TTC549 (cell line): ENCODE results near the gene PEX11G.

ENCODE experiments used
- FAIRE-seq: peaks from 2 replicates; lab custom pipeline; 2012; peaks lifted over from hg19 to GRCh38; lab: Jason Lieb, UNC

Gene PEX11G

DNA sequence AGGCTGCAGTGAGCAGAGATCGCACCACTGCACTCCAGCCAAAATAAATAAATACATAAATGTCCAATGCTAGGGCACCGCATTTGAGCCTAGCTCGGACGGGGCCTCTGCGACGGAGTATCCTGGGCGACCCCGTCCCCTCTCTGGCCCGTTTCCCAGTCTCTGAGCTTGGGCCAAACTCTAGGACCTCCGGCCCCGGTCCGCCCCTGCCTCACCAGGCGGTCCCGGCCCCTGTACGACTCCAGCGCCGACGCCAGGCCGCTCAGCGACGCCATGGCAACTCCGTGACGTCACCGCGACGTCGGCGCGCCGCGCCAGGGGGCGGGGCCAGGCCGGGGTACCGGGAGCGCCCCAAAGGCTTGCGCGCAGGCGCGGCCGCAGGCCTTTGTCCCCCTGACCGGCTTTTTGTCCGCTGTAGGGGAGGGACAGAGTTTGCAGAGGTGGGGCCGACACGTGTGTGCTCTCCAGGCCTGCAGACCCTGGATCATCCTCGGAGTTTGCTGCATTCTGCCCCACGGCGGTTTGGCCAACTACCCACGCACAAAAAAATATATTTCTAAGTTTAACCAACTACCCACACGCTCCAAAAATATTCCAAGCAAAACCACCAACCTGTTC, at the start of gene PEX11G:
TSS of gene PEX11G (minus strand) at position 300 of the 618 bp plus-strand sequence. CDS start at position 275, 25 bp downstream.
- FAIRE-seq, result no peak

DNA sequence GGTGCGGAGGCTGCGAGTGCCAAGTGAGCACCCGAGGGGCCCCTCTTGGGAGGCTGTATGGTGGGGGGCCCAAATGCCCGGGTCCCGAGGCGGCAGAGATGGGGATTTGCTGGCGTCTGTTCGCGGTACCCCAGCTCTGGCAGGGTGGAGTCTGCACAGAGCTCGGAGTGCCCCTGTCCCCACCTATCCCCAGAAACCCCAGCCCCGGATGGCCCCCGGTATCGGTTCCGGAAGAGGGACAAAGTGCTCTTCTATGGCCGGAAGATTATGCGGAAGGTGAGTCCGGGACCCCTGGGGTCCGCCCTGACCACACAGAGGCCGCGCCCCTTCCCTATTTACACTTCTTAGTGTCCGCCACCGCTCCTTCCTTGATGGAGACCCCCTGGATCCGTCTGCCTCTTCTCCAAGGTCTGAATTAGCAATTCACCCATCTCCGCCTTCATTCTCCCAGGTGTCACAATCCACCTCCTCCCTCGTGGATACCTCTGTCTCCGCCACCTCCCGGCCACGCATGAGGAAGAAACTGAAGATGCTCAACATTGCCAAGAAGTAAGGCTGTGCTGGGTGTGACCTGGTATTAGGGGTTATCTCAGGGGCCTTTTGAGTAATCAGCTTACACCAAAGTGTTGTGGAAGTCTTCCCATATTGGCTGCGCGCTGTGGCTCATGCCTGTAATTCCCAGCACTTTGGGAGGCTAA, 47.3 kb upstream of the PEX11G start:
- FAIRE-seq, result no peak

DNA sequence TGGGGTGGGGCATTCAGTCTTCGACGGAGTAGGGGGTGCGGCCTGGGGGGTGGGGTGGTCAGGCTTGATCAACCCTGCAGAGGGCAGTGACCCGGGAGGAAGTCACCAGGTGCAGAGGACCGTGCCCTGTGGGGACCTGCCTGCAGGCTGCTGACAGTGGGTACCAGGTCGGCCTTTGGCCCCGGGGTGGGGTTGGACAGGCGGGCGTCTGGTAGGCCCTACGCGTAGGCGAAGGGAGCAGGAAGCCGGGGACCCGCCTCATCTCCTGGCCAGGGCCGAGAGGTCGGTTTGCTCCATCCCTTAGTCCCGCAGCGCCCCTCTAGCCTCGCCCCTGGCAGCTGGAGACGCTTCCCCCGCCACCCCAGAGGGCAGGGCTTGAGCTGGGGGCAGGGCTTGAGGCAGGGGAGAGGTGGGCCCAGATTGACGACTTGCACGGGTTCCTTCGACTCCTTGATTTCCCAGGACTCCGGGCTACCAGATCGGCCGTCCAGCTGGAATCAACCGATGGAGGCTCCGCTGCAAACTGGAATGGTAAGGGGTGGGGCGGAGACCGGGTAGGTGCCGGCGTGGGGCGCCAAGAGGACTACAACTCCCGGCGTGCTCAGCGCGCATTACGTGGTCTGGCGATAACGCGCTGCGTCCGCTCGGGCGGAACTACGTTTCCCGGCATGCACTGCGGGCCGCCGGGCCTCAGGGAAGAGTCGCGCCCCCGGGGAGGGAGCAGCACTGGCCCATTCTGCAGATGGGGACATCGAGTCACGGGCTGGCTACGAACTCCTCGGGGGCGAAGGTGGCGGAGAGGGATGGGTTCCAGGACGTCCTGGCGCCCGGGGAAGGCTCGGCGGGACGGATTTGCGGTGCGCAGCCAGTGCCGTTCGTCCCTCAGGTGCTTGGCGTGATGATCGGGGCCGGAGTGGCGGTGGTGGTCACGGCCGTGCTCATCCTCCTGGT, 46.5 kb upstream of the PEX11G start, which contains the start of gene PNPLA6:
TSS of gene PNPLA6 (plus strand) at position 671 of the 951 bp plus-strand sequence. CDS start at position 743, 72 bp downstream.
- peak; percentile 71 for FAIRE-seq

DNA sequence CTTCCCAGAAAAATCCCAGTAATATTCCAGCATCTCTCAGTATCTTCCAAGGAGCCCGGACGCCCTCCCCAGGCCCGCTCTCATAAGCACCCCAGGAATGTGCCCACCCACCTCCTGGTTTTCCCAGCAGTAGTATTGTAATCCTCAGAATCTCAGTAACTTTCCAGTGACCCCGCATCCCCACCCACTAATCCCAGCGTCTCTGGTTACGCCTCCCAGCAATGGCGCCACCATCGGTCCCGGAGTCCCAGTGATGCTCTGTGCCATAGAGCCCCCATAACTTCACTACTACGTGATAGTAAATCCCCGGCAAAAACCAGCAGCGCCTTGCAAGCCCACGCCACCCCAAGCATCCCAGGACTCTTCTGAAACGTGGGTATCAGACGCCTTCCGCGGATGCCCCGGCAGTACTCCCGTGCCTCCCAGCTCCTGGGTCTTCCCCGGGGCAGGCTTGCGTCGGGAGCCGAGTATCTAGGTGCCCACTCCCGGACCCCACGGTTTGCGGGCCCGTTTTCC, 45.8 kb upstream of the PEX11G start:
- FAIRE-seq, result no peak

DNA sequence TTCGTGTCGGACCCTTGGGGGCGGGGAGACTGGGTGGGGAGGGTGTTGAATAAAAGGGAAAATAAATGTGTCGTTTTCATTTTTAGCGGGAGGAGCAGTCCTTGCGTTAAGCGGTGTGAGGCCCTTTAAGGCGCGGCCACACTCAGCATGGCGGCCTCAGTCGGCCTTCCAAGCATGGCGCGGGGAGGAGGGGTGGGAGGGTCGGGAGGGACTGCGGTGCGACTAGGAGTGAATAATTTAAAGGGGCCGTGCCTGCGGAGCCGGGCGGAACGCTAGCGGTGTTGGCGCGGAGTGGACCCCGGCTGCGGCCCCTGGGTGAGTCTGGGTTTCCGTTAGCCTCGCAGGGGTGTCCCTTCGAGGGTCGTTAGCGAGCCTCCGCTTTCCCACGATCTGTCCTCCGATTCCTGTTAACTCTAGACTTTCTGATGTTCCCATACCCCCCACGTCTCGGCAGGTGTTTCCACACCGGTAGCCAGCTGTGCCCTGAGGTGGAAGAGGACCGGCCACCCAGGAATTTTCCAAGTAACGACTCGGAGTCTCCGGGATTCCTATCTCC, 45.2 kb upstream of the PEX11G start:
- FAIRE-seq, result no peak

DNA sequence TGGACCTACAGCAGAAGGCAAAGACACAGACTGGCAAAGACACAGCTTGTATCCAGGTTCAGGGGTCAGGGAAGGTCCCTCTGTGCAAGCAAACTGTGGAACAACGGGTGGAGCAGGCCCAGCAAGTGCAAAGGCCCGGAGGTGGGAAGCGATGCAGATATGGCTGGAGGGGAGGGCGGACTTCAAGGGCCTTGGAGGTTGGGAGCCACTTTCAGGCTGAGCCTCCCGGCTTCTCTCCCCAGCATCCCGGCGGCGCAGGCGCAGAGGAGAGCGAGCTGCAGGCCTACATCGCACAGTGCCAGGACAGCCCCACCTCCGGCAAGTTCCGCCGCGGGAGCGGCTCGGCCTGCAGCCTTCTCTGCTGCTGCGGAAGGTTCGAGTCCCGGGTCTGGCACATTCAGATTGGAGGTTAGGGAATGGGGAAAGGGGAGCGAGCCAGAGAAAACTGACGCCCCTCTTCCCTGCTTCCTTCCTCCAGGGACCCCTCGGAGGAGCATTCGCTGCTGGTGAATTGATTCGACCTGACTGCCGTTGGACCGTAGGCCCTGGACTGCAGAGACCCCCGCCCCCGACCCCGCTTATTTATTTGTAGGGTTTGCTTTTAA, 44.5 kb upstream of the PEX11G start:
- FAIRE-seq, result no peak

DNA sequence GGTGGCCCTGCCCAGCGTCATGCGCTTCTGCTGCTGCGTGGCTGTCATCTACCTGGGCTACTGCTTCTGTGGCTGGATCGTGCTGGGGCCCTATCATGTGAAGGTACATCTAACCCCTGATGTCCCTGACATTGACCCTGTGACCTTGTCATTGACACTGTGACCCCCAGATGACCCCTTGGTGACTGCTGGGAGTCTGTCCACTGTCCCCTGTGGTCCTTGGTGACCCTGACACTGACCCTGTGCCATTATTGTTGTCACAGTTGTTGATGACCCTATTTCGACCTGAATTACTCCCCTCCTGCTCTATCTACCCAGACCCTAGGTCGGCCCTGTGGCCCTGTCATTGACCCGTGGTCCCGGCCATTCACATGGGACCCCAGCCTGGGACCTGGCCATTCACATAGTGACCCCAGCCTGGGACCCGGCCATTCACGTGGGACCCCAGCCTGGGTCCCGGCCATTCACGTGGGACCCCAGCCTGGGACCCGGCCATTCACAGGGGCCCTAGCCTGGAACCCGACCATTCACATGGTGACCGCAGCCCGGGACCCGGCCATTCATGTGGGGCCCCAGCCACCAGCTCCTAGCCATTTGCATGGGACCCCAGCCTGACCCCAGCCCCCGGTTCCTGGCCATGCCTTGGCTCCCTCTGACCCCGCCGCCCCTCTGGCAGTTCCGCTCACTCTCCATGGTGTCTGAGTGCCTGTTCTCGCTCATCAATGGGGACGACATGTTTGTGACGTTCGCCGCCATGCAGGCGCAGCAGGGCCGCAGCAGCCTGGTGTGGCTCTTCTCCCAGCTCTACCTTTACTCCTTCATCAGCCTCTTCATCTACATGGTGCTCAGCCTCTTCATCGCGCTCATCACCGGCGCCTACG, 41.0 kb upstream of the PEX11G start:
- no peak for FAIRE-seq

DNA sequence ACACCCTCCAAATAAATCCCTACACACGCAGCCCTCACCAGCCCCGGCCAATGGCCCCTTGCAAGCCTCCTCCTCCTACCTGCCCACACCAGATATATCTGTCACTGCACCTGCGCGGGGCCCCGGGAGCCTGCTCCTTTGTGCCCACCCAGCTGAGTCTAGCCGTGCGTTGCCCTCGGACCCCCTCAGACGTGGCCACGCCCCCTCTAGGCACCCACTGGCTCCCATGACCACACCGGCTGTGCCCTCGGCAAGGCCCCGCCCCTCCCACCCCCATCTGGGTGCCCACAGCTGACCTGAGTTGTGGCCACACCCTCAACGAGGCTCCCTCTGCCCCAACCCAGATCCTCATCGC, 40.4 kb upstream of the PEX11G start:
- no peak for FAIRE-seq

DNA sequence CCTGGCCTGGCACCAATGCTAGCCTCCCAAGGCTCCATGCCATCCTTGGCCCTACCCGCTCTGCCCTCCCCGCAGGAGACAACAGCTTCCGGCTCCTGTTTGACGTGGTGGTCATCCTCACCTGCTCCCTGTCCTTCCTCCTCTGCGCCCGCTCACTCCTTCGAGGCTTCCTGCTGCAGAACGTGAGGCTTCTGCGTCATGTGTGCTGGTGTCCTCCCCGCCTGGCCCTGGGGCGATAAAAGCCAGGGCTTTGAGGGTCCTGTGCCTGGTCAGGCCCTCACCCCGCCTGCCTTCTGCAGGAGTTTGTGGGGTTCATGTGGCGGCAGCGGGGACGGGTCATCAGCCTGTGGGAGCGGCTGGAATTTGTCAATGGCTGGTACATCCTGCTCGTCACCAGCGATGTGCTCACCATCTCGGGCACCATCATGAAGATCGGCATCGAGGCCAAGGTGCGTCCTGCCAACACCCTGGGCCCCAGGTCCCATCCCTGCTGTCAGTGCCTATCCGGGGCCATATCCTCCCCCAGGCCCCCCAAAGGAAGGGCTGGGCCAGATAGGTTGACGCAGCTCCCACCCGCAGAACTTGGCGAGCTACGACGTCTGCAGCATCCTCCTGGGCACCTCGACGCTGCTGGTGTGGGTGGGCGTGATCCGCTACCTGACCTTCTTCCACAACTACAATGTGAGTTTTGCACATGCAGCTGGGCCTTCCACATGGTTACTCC, 39.8 kb upstream of the PEX11G start:
- FAIRE-seq, result no peak

DNA sequence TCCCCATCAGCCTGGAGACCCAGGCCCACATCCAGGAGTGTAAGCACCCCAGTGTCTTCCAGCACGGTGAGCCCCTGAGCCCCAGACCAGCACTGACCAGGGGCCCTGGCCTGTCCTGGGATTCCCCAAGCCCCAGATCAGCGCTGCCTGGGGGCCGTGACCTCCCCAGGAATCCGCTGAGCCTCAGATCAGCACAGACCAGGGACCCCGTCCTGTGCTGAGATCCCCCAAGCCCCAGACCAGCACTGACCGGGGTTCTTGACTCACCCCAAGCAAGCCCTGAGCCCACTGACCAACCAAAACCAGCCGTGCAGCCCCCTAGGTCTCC, 39.3 kb upstream of the PEX11G start:
- FAIRE-seq, result no peak

DNA sequence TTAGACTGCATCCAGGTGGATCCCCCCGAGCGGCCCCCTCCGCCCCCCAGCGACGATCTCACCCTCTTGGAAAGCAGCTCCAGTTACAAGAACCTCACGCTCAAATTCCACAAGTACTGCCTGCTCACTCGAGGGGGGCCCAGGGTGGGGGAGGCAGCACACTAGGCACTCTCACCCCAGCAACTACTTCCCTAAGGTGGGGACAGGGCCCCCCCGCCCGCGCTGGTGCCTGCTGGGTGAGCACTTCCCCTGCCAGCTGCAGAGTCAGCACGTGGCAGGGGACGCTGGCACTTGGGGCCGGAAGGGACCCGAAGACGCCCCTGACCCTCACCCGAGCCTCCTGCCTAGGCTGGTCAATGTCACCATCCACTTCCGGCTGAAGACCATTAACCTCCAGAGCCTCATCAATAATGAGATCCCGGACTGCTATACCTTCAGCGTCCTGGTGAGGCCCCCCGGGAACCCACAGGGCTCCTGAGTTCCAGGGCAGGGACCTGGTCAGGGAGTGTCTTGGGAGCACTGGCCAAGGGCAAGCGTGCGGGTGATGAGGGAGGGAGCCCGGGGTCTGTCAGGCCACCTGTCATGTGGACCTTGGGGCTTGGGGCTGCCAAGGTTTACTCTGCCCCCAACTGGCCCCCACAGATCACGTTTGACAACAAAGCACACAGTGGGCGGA, 38.8 kb upstream of the PEX11G start:
- no peak for FAIRE-seq

DNA sequence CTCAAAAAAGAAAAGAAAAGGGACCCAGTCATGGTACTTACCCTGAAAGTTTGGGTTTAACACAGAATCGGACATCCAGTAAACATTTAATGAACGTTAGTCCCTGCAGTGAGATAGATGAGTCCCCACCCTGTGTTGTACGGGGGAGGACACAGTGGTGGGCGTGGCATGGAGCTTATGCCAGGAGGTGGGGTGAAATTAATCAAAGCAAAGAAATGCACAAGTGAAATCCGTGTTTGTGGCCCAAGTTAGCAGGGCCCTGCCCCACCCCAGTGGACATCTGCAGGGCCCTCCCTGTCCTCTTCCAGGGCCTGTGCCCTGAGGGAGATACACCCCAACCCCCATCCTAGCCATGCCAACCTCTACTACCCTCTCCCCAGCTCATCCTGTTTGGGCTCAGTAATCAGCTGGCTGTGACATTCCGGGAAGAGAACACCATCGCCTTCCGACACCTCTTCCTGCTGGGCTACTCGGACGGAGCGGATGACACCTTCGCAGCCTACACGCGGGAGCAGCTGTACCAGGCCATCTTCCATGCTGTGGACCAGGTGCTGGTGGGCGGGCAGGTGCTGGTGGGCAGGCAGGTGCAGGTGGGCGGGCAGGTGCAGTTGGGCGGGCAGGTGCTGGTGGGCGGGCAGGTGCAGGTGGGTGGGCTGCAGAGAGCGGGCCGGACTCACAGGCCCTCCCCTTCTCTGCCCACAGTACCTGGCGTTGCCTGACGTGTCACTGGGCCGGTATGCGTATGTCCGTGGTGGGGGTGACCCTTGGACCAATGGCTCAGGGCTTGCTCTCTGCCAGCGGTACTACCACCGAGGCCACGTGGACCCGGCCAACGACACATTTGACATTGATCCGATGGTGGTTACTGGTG, 37.5 kb upstream of the PEX11G start:
- no peak for FAIRE-seq

DNA sequence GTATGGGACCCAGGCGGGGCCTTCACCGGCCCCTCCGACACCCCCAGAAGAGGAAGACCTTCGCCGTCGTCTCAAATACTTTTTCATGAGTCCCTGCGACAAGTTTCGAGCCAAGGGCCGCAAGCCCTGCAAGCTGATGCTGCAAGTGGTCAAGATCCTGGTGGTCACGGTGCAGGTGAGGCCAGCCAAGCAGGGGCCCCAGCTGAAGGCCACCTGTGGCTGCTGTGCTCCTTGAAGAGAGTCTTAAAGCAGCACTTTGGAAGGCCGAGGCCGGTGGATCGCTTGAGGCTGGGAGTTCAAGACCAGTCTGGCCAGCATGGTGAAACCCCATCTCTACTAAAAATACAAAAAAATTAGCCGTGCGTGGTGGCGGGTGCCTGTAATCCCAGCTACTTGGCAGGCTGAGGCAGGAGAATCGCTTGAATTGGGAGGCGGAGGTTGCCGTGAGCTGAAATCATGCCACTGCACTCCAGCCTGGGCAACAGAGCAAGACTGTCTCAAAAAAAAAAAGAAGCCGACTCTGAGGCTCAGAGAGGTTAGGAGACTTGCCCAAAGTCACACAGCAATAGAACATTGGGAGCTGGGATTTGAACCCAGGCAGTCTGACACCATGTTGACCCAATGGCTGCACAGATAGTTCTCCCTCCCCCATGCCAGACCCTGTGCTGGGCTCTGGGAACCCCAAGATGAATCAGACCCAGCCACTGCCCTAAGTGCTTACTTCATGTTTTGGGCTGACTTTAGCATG, 36.3 kb upstream of the PEX11G start:
- FAIRE-seq, result no peak

DNA sequence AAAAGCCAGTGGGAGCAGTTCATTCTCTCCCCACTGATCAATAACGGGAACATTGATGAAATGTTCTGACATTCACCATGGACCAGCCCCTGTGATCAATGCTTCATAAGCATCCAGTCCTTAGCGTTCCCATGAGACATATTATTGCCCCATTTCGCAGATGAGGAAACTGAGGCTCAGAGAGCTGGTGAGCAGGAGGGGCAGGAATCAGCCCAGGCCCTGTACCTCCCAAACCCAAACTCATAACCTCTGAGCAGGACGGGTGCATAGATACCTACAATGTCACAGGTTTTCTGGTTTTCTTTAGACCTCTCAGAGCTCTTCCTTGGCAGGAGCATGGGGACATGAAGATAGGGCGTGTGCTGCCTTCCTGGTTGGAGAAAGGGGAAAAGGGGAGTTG, 35.7 kb upstream of the PEX11G start:
- FAIRE-seq, result no peak

DNA sequence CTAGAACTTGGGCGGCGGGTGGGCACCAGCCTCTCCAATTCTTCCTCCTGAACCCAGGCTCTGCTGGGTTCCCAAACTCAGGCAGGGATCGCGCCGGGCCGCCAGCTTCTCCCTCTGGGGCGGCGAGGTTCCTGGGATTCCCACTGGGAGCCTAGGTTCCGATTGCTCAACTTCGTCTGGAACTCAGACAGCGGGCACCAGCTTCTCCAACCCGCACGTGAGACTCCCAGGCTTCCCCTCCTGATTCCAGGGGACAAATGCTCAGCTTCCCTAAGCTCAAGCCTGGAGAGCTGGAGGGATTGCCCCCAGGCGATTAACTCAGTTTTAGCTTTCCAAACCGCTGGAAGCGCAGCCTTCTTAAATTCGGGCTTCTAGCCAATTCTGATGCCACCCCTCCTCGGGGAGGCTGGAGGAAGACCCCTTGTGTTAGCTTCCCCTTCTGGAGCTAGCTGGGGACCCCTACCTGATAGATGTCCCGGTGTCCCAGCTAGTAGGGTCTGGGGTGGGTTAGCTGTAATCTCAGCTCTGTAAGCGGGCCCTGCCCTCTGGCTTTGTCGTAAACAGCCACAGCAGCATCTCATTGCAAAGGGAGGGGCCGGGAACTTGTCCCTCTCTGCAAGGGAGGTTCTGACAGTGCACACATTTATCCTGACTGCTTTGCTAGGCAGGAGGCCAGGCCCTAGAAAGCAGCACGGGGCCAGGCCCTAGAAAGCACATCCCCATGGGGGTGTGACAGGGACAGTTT, 34.3 kb upstream of the PEX11G start:
- no peak for FAIRE-seq

DNA sequence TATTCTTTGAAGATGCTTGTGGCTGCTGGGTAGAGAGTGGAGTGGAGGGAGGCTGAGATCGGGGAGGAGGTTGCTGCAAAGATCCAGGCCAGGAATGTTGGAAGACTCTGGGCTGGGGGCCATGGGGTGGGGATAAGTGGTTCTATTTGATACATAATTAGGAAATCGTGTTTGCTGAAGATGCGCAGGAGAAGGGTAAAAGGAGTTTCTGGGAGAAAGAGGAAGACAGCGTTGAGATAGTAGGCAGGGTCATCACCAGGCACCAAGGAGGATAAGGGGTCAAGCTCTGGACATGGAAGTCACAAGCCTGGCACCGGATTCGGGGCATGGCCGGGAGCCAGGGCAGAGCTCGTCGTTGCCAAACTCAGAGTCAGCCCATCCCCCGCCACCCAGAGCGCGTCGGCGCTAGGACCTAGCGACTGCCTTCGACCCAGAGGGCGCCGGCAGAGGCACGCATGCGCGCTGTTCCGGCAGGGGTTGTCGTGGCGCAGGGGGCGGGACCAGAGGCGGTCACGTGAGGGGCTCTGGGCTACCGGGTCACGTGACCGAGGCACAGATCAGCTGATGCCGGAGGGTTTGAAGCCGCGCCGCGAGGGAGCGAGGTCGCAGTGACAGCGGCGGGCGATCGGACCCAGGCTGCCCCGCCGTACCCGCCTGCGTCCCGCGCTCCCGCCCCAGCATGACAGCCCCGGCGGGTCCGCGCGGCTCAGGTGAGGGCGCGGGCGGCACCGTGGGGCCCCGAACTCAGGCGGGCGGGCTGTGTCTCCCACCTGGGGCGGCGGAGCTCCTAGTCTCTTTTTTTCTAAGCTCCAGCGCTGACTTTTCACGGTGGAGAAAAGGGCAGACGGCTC, 33.5 kb upstream of the PEX11G start, which contains the start of gene MCOLN1:
TSS of gene MCOLN1 (plus strand) at position 553 of the 851 bp plus-strand sequence. CDS start at position 680, 127 bp downstream.
- peak; percentile 31 for FAIRE-seq
